ENCODE measurements around the gene UBAC2. TPM values are rescaled to one million over a fixed set of nuclear protein-coding genes. Genes with fewer than 3 reads are reported as not detected.

UBAC2 gene
- total RNA-seq, 1 donor from 2014 or later = 87.7 TPM

DNA sequence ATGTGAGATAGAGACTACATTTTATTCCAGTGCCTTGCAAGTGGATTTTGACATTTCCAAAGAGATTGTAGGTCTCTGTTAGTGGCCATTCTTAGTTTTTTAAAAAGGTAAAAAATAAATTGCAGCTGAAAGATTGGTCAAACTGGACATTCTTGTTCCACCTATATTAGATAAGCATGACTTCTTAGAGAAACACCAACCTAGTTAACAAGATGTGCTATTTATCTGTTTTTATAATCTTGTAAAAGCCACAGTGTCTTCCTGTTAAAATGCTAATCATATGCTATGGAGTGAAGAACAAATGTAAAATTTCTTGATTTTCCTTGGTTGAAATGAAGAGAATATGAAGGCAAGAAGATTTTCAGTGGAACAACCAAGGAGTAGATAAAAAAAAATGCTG is 140.0 kb downstream of the UBAC2 start:
- H3K9ac ChIP-seq = no peak overlapping the region
- Mint-ChIP-seq H3K9me3 (no peaks in the 10 kb centered on the region), H3K4me3 (no peak overlapping the region), H3K27me3 (ENCODE audit: insufficient read depth, low read depth) (no peaks in the 10 kb centered on the region), H3K4me1 (no peaks in the 10 kb centered on the region), H3K36me3 (peaks cover 16% of the 10 kb centered on the region), H3K27ac (no peak overlapping the region)
- no peak overlapping the region for H3K4me2 ChIP-seq
- peaks cover 3% of the 10 kb centered on the region for H3K36me3 ChIP-seq
- H3F3A ChIP-seq (ENCODE audit: low read depth) = no peaks in the 10 kb centered on the region
- H3K4me1 ChIP-seq = no peaks in the 10 kb centered on the region
- no peaks in the 10 kb centered on the region for H3K9me3 ChIP-seq (ENCODE audit: low read depth)
- no peaks in the 10 kb centered on the region for H3K79me2 ChIP-seq (ENCODE audit: low read depth)
- H2AFZ ChIP-seq (replicated peaks) = no peak overlapping the region
- H3K4me3 ChIP-seq = no peak overlapping the region
- H3K27ac ChIP-seq = no peak overlapping the region
- no peaks in the 10 kb centered on the region for H3K27me3 ChIP-seq
- no peak for TF ChIP-seq EZH2phosphoT487 (IDR thresholded peaks at IDR 0.05)
- no peak for TF ChIP-seq EZH2 (IDR thresholded peaks at IDR 0.05)
- TF ChIP-seq, protein P1, sequence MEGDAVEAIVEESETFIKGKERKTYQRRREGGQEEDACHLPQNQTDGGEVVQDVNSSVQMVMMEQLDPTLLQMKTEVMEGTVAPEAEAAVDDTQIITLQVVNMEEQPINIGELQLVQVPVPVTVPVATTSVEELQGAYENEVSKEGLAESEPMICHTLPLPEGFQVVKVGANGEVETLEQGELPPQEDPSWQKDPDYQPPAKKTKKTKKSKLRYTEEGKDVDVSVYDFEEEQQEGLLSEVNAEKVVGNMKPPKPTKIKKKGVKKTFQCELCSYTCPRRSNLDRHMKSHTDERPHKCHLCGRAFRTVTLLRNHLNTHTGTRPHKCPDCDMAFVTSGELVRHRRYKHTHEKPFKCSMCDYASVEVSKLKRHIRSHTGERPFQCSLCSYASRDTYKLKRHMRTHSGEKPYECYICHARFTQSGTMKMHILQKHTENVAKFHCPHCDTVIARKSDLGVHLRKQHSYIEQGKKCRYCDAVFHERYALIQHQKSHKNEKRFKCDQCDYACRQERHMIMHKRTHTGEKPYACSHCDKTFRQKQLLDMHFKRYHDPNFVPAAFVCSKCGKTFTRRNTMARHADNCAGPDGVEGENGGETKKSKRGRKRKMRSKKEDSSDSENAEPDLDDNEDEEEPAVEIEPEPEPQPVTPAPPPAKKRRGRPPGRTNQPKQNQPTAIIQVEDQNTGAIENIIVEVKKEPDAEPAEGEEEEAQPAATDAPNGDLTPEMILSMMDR (IDR thresholded peaks at IDR 0.05) = no peak
- no peaks in the 10 kb centered on the region for H4K20me1 ChIP-seq (ENCODE audit: low read depth)
- DNase-seq (ENCODE audit: low spot score) = no peak

DNA sequence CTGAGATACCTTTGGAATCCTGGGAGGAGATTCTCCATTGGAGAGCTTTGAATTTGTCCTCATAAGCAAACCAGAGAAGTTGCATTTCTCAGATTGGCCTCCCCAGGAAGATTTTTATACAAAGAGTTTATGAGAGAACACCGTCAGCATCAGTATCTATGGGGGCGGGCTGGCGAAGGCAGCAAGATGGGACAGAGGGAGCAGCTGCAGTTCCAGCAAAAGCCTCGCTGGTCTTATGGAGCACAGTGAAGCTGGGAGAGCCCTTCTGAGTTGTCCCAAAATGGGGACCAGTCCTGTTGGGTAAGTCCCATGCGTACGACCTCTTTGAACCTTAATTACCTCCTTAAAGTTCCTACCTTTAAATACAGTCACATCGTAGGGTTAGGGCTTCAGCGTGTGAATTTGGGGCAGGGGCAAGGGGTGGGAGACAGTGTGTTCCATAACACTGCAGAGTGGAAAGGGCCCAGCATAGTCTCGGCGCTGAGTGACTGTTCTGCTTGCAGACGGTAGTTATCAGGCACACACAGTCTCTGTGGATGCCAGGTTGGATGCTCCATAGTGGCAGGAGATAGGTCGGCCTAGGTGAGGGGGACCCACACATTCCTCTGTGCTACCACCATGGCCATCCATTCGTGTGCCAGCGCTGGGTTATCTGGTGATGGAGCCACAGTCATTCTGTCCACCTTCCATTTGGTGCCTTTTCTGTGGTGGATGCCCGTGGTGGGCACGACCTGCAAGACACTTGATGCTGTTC is 141.5 kb downstream of the UBAC2 start:
- H3K27ac ChIP-seq = no peak overlapping the region
- no peaks in the 10 kb centered on the region for H3K27me3 Mint-ChIP-seq (ENCODE audit: insufficient read depth, low read depth)
- H4K20me1 ChIP-seq (ENCODE audit: low read depth) = no peaks in the 10 kb centered on the region
- H2AFZ ChIP-seq (replicated peaks) = no peak overlapping the region
- H3F3A ChIP-seq (ENCODE audit: low read depth) = no peaks in the 10 kb centered on the region
- TF ChIP-seq EZH2phosphoT487 (IDR thresholded peaks at IDR 0.05) = no peak
- TF ChIP-seq, protein P1 (IDR thresholded peaks at IDR 0.05) = no peak
- no peak for TF ChIP-seq EZH2 (IDR thresholded peaks at IDR 0.05)
- no peak overlapping the region for H3K9ac ChIP-seq
- no peaks in the 10 kb centered on the region for H3K27me3 ChIP-seq
- no peaks in the 10 kb centered on the region for H3K4me1 ChIP-seq
- H3K36me3 Mint-ChIP-seq = peaks cover 21% of the 10 kb centered on the region
- no peak overlapping the region for H3K4me2 ChIP-seq
- no peaks in the 10 kb centered on the region for H3K79me2 ChIP-seq (ENCODE audit: low read depth)
- no peak for DNase-seq (ENCODE audit: low spot score)
- no peak overlapping the region for H3K4me3 Mint-ChIP-seq
- H3K9me3 ChIP-seq (ENCODE audit: low read depth) = no peaks in the 10 kb centered on the region
- no peak overlapping the region for H3K4me3 ChIP-seq
- H3K36me3 ChIP-seq = peaks cover 3% of the 10 kb centered on the region
- H3K9me3 Mint-ChIP-seq = no peaks in the 10 kb centered on the region
- H3K4me1 Mint-ChIP-seq = no peaks in the 10 kb centered on the region
- no peak overlapping the region for H3K27ac Mint-ChIP-seq

DNA sequence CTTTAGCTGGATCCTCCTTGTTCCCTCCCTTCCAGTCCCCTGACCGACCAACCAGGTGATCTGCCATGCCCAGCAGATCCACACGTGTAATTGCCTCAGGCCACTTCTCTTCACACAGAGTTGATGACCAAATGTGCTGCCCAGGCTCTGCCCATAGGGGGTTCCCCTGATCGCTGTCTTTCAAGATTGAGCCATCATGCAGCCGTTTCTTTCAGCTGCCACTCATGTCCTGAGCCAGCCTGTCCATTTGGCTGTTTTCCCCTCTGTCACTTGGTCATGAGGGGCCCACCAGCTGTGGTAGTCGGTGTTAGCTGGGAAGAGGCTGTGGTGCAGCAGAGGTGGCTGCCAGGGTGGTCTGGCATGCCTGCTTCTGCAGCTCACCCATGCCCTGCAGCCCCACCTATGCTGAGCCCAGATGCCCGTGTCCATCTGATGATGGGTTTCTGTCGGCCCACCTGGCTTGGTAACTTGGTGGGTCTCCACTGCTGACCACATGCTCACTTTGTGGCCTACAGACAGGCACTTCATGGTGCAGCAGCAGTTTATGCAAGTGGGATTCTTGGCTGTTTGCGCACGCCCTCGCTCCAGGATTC is 142.2 kb downstream of the UBAC2 start:
- Histone ChIP-seq H3K4me2 (no peak overlapping the region), H3K27ac (no peak overlapping the region), H3K79me2 (ENCODE audit: low read depth) (no peaks in the 10 kb centered on the region), H3K9ac (no peak overlapping the region), H3K4me1 (no peaks in the 10 kb centered on the region), H2AFZ (replicated peaks) (no peak overlapping the region), H3K9me3 (ENCODE audit: low read depth) (no peaks in the 10 kb centered on the region), H3K27me3 (no peaks in the 10 kb centered on the region), H3F3A (ENCODE audit: low read depth) (no peaks in the 10 kb centered on the region), H3K36me3 (peaks cover 3% of the 10 kb centered on the region), H3K4me3 (no peak overlapping the region), H4K20me1 (ENCODE audit: low read depth) (no peaks in the 10 kb centered on the region)
- TF ChIP-seq EZH2 (IDR thresholded peaks at IDR 0.05) = no peak
- TF ChIP-seq, protein P1 (IDR thresholded peaks at IDR 0.05) = no peak
- TF ChIP-seq EZH2phosphoT487 (IDR thresholded peaks at IDR 0.05) = no peak
- Mint-ChIP-seq H3K27ac (no peak overlapping the region), H3K27me3 (ENCODE audit: insufficient read depth, low read depth) (peaks cover 3% of the 10 kb centered on the region), H3K4me3 (no peak overlapping the region), H3K36me3 (peaks cover 25% of the 10 kb centered on the region), H3K9me3 (no peaks in the 10 kb centered on the region), H3K4me1 (no peaks in the 10 kb centered on the region)
- DNase-seq (ENCODE audit: low spot score) = no peak

All from neural progenitor cell (in vitro differentiated cells).